ENCODE data around the gene AKT3. TPM values are rescaled to one million over a fixed set of nuclear protein-coding genes. Genes with fewer than 3 reads are reported as not detected.

Gene AKT3
- total RNA-seq, 1 donor from 2014 or later = 20.6 TPM

- Histone ChIP-seq H3K4me1 (peaks cover 26% of the 10 kb centered on the region), H3K27me3 (ENCODE audit: low read depth) (no peaks in the 10 kb centered on the region), H3K4me3 (no peak overlapping the region), H3K27ac (replicated peaks) (no peak overlapping the region), H3K36me3 (no peaks in the 10 kb centered on the region), H3K9me3 (replicated peaks) (no peaks in the 10 kb centered on the region)
- DNase-seq = no peak
- intact Hi-C loops (cut with micrococcal nuclease) = no loop called here
- TF ChIP-seq, protein P1, sequence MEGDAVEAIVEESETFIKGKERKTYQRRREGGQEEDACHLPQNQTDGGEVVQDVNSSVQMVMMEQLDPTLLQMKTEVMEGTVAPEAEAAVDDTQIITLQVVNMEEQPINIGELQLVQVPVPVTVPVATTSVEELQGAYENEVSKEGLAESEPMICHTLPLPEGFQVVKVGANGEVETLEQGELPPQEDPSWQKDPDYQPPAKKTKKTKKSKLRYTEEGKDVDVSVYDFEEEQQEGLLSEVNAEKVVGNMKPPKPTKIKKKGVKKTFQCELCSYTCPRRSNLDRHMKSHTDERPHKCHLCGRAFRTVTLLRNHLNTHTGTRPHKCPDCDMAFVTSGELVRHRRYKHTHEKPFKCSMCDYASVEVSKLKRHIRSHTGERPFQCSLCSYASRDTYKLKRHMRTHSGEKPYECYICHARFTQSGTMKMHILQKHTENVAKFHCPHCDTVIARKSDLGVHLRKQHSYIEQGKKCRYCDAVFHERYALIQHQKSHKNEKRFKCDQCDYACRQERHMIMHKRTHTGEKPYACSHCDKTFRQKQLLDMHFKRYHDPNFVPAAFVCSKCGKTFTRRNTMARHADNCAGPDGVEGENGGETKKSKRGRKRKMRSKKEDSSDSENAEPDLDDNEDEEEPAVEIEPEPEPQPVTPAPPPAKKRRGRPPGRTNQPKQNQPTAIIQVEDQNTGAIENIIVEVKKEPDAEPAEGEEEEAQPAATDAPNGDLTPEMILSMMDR (IDR thresholded peaks at IDR 0.05; ENCODE audit: borderline replicate concordance) = no peak
Observed at GRCh38 chr1:243740255-243740999, 109.6 kb downstream of the AKT3 start.

DNA sequence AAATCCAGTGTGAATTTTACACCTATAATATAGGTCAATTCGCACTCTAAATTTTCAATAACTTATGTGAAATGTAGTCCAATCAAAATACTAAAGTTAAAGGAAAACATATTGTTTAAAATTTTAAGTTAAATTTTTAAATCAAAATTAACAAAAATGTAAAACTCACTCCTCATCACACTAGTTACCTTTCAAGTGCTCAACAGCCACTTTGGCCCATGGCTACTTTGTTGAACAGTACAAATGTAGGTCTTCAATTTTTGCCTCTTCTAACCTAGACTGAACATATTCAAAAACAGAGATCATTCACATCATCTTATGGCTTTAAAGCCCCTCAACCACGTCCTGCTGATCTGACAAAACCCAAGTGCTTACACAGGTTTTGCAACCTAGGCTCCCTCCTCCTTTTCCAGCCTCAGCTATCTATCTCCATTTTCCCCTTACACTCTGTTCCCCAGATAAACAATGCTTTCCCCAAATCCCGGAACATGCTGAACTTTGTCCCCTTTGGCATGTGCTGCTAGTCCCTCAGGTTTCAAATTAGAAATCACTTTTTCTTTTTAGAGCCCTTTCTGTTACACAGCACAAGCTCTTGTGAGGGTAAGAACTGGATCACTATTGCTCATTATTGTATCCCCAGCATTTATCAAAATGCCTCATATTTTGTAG, 110.6 kb downstream of the AKT3 start:
- intact Hi-C loops (cut with micrococcal nuclease) = no loop called here
- H3K4me1 ChIP-seq = peaks cover 26% of the 10 kb centered on the region

DNA sequence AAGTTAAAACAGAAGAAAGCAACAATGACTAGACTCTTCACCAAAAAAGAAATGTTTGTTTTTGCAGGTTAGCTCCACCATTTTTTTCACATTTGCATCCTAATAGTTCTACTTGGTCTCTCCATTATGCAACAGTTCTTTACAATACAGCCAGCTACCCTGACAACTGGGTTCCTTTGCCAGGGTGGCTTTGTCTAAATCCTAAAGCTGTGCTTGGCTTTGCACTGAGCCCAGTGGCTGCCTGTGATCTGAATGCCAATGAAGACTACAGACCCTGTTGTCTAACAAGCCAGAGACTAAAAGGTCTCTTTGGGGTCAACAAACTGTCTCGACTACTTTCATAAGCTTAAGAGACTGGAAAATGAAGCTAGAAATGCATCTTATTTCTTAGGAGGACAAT, 112.0 kb downstream of the AKT3 start:
- Histone ChIP-seq H3K27me3 (ENCODE audit: low read depth) (no peaks in the 10 kb centered on the region), H3K9me3 (replicated peaks) (no peaks in the 10 kb centered on the region), H3K4me1 (peaks cover 23% of the 10 kb centered on the region), H3K27ac (replicated peaks) (no peak overlapping the region), H3K4me3 (no peak overlapping the region), H3K36me3 (no peaks in the 10 kb centered on the region)
- TF ChIP-seq, protein P1 (IDR thresholded peaks at IDR 0.05; ENCODE audit: borderline replicate concordance) = no peak
- intact Hi-C loops (cut with micrococcal nuclease) = no loop called here
- no peak for DNase-seq

More for the DNA sequence above, 110.6 kb downstream of the AKT3 start:
- no peak for DNase-seq
- no peaks in the 10 kb centered on the region for H3K36me3 ChIP-seq
- no peak overlapping the region for H3K4me3 ChIP-seq
- H3K27ac ChIP-seq (replicated peaks) = no peak overlapping the region
- TF ChIP-seq, protein P1 (IDR thresholded peaks at IDR 0.05; ENCODE audit: borderline replicate concordance) = no peak
- no peaks in the 10 kb centered on the region for H3K27me3 ChIP-seq (ENCODE audit: low read depth)
- no peaks in the 10 kb centered on the region for H3K9me3 ChIP-seq (replicated peaks)

- TF ChIP-seq, protein P1 (IDR thresholded peaks at IDR 0.05; ENCODE audit: borderline replicate concordance) = no peak
- DNase-seq = no peak
- Histone ChIP-seq H3K27me3 (ENCODE audit: low read depth) (no peaks in the 10 kb centered on the region), H3K9me3 (replicated peaks) (no peaks in the 10 kb centered on the region), H3K4me3 (no peak overlapping the region), H3K27ac (replicated peaks) (no peak overlapping the region), H3K36me3 (no peaks in the 10 kb centered on the region), H3K4me1 (peaks cover 29% of the 10 kb centered on the region)
- intact Hi-C loops (cut with micrococcal nuclease) = no loop called here
Observed at GRCh38 chr1:243735457-243735856, 114.6 kb downstream of the AKT3 start.

- Histone ChIP-seq H3K4me1 (peaks cover 23% of the 10 kb centered on the region), H3K27ac (replicated peaks) (no peak overlapping the region), H3K36me3 (no peaks in the 10 kb centered on the region), H3K27me3 (ENCODE audit: low read depth) (no peaks in the 10 kb centered on the region), H3K9me3 (replicated peaks) (no peaks in the 10 kb centered on the region), H3K4me3 (no peak overlapping the region)
- intact Hi-C loops (cut with micrococcal nuclease) = no loop called here
- DNase-seq = no peak
- TF ChIP-seq, protein P1 (IDR thresholded peaks at IDR 0.05; ENCODE audit: borderline replicate concordance) = no peak
Observed at GRCh38 chr1:243734308-243734695, 115.7 kb downstream of the AKT3 start.
